H1 (cell line): ENCODE data around the gene PPP1R3F. TPM values are rescaled to one million over a fixed set of nuclear protein-coding genes. Genes with fewer than 3 reads are reported as not detected.

Source experiments
- CREB1 ChIP-seq: IDR thresholded peaks from 2 replicates; pipeline ENCODE4 v1.6.1; 2012; ENCODE audit warnings: inconsistent platforms
- polyA plus RNA-seq, 7 experiments: library from polyadenylated mRNA; depleted of rRNA in 3 of 7; stranded (reverse) in 5 of 7; unstranded in 2 of 7; fragments of >200 nt in 5 of 7; fragments of 200-250 nt in 2 of 7; gene quantifications; 1 replicate in 5 of 7; 2 replicates in 1 of 7; 4 replicates in 1 of 7; pipeline versions ENCODE4 v1.2.1 to v1.2.3, GENCODE V29; 2011 to 2013; ENCODE audit warnings: missing spikeins in 2 of 7, mixed read lengths in 2 of 7
- total RNA-seq: library from RNA; stranded (reverse); fragmentation: NEBNext Ultra II Directional; extraction: Animal tissue kit (Norgen Biotek cat#: 25700); gene quantifications from 2 replicates; pipeline ENCODE4 v1.2.1, GENCODE V29; 2021

The PPP1R3F gene
- total and polyA plus RNA-seq, 2 of the 8 experiments (the other 6 are each of a cell fraction or from before 2014, with no cell fraction given) = 5.1 to 6.8 TPM

DNA sequence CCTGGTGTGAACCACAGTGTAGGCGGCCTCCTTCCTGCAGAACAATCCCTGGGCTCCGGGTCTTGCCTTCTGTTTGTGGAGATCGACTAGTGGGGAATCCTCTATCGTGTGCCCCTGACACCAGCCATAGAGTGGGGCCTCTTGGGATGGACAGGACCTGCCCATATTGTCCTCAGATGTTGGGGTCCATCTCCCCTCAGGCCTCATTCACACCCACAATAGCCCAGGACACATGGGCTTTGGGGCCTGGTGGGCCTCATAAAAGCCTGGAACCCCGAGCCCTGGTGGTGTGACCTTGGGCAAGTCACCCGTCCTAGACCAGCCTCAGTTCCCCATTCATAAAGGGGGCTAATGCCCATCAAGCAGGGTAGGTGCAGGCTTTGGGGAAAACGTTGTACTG, 20.6 kb downstream of the PPP1R3F start (continued):
- TF ChIP-seq CREB1 = no peak
